Ovary (tissue), 10 donors: ENCODE data around the gene NFATC3. TPM values are rescaled to one million over a fixed set of nuclear protein-coding genes. Genes with fewer than 3 reads are reported as not detected.

Experiments
- DNase-seq, 5 donors: peaks; one replicate each; pipeline ENCODE4 v3.0.0-alpha.2; 2019 to 2020
- H3K27ac ChIP-seq, 2 donors: fragments of 200-600 bp; one replicate each; pipeline versions ENCODE4 v1.5.1 to v1.8.0; 2019 to 2022
- H3K27me3 ChIP-seq: fragments of 200-600 bp; one replicate; pipeline ENCODE4 v1.8.0; 2022
- H3K36me3 ChIP-seq: fragments of 200-600 bp; sonication (generic); one replicate; pipeline ENCODE4 v1.5.1; 2019
- H3K4me1 ChIP-seq: one replicate; pipeline ENCODE4 v1.8.1; 2013; ENCODE audit warnings: mild to moderate bottlenecking, moderate library complexity; ENCODE audit not compliant: insufficient read depth
- H3K4me3 ChIP-seq: fragments of 200-600 bp; sonication (generic); one replicate; pipeline ENCODE4 v1.5.1; 2017
- H3K9me3 ChIP-seq, 2 donors: fragments of 200-600 bp in 1 of 2; sonication (generic) in 1 of 2; one replicate each; pipeline versions ENCODE4 v1.5.1 to v1.8.1; 2013 to 2019; ENCODE audit warnings: mild to moderate bottlenecking in 1 of 2, moderate library complexity in 1 of 2
- EP300 ChIP-seq: sonication (generic); formaldehyde crosslinking; IDR thresholded peaks from one replicate; pipeline ENCODE4 v1.6.1; 2017; ENCODE audit warnings: antibody characterized with exemption
- POLR2A ChIP-seq: fragments of 450-650 bp; IDR thresholded peaks from one replicate; pipeline ENCODE4 v1.6.1; 2017; ENCODE audit warnings: antibody characterized with exemption, mild to moderate bottlenecking, moderate library complexity
- WGBS, 3 donors: extraction: QIAGEN DNeasy Blood & Tissue Kit in 1 of 3; methylation state at CpG; one replicate each; pipeline versions ENCODE4 v1.1.5 to v1.1.7; 2013 to 2017; 5-methylcytosine and 5-hydroxymethylcytosine counted together
- intact Hi-C, 4 donors: fragments of 100-400 bp; cut with DNase I; formaldehyde crosslinking; loops; one replicate each; pipeline versions ENCODE4 v1.11.0 to v1.15.1; 2022 to 2023
- long read RNA-seq, 3 donors: library from polyadenylated mRNA in 2 of 3; unstranded in 2 of 3; transcript quantifications; one replicate each; pipeline ENCODE4 v2.0.0 and lab custom pipeline, GENCODE V29; 2021 to 2026
- polyA plus RNA-seq, 2 donors: library from polyadenylated mRNA; stranded (reverse); fragments of 200-250 nt in 1 of 2; fragments of 350-450 nt in 1 of 2; fragmentation: Illumina TruSeq in 1 of 2; extraction: RNeasy Lipid Tissue Mini Kit (QIAGEN cat#74804) in 1 of 2; gene quantifications; one replicate each; pipeline ENCODE4 v1.2.3, GENCODE V29; 2013 to 2014
- total RNA-seq, 7 donors: library from RNA; depleted of rRNA in 2 of 7; stranded (reverse); fragments of >200 nt in 2 of 7; fragmentation: NEBNext Ultra II Directional in 3 of 7; extraction: Animal tissue kit (Norgen Biotek cat#: 25700) in 3 of 7; gene quantifications; one replicate each; pipeline versions ENCODE4 v1.1.0 to v1.2.4, GENCODE V29; 2016 to 2023
- TF ChIP-seq, protein P1 (sequence below), 3 donors: fragments of 450-650 bp in 2 of 3; fragments of 200-600 bp in 1 of 3; IDR thresholded peaks; one replicate each; pipeline versions ENCODE4 v1.5.1 to v1.8.0; 2016 to 2022; ENCODE audit warnings: antibody characterized with exemption in 3 of 3, mild to moderate bottlenecking in 1 of 3
- donor health status: DM: no; HTN: no; CAD: no; lungs with moderate emphysema.
- donor health status: DM: no; HTN: no; CAD: no.
- donor health status: Bipolar disorder and iron deficiency.
- donor health status: DM: yes; HTN: yes; CAD: no.
- donor health status: DM: no; HTN: no; CAD: no.
- donor health status: DM: yes; HTN: yes; CAD: no.

Gene NFATC3
- total RNA-seq (10 to 100 TPM; 32.4 to 77.1 (median 48.2) TPM), polyA plus RNA-seq (10 to 100 TPM; 12.5 to 32.2 TPM)
- long read RNA-seq, donor 1, full-length matches to known transcripts, result 1 of 25 reads
- long read RNA-seq, donor 1, partial matches to known transcripts, result 15 of 25 reads
- long read RNA-seq, donor 1, other reads (novel, unspliced or antisense), result 9 of 25 reads
- long read RNA-seq, donor 2, full-length matches to known transcripts, result 1 of 13 reads
- long read RNA-seq, donor 2, partial matches to known transcripts, result 12 of 13 reads
- long read RNA-seq, donor 2, other reads (novel, unspliced or antisense), result 0 of 13 reads
- long read RNA-seq, donor 3, full-length matches to known transcripts, result 30 of 43 reads
- long read RNA-seq, donor 3, partial matches to known transcripts, result 6 of 43 reads
- long read RNA-seq, donor 3, other reads (novel, unspliced or antisense), result 7 of 43 reads

DNA sequence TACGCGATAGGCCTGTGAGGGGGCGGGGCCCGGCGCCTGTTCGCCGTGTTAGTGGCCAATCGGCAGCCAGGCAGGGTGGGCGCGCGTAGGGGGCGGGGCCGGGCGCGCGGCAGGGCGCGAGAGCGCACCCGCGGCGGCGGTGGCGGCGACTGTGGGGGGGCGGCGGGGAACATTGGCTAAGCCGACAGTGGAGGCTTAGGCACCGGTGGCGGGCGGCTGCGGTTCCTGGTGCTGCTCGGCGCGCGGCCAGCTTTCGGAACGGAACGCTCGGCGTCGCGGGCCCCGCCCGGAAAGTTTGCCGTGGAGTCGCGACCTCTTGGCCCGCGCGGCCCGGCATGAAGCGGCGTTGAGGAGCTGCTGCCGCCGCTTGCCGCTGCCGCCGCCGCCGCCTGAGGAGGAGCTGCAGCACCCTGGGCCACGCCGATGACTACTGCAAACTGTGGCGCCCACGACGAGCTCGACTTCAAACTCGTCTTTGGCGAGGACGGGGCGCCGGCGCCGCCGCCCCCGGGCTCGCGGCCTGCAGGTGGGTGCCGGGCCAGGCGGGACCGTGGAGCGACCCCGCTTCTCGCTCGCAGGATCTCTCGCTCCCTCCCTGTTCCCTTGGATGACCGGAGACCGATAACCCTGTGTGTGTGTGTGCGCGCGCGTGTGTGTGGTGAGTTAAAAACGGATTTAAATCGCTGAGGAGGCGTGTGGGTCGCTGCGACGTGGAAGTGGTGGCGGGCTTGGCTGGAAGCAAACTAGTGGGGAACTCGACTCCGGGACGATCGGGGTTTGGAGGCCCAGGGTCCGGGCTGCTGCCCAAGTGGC, at the start of gene NFATC3:
NFATC3 (plus strand) TSS at position 112 of the 813 bp plus-strand sequence; CDS start at position 424, 312 bp downstream.
- DNase-seq, result peak; percentile 98 to 99 (median 99)
- Histone ChIP-seq H3K27ac (peak within 1 kb of the TSS; percentile 88 to 97), H3K36me3 (no peaks in the 10 kb centered on the region), H3K9me3 (no peaks in the 10 kb centered on the region), H3K4me3 (peak within 1 kb of the TSS; percentile 72), H3K4me1 (peaks cover 4% of the 10 kb centered on the region), H3K27me3 (no peaks in the 10 kb centered on the region)
- 0% methylated on average over 91 to 104 of the region's 104 CpGs for WGBS, 3 donors
- intact Hi-C loops, result loop anchor here in 1 of 4 donors (10.0 kb wide), 1 partner anchor 149 kb away; the partner anchor contains the start of gene ESRP2
- TF ChIP-seq EP300 (no peak), POLR2A (no peak)
- TF ChIP-seq, protein P1, sequence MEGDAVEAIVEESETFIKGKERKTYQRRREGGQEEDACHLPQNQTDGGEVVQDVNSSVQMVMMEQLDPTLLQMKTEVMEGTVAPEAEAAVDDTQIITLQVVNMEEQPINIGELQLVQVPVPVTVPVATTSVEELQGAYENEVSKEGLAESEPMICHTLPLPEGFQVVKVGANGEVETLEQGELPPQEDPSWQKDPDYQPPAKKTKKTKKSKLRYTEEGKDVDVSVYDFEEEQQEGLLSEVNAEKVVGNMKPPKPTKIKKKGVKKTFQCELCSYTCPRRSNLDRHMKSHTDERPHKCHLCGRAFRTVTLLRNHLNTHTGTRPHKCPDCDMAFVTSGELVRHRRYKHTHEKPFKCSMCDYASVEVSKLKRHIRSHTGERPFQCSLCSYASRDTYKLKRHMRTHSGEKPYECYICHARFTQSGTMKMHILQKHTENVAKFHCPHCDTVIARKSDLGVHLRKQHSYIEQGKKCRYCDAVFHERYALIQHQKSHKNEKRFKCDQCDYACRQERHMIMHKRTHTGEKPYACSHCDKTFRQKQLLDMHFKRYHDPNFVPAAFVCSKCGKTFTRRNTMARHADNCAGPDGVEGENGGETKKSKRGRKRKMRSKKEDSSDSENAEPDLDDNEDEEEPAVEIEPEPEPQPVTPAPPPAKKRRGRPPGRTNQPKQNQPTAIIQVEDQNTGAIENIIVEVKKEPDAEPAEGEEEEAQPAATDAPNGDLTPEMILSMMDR (IDR thresholded peaks at IDR 0.05), result peak in 2 of 3 donors; percentile 10 to 16

DNA sequence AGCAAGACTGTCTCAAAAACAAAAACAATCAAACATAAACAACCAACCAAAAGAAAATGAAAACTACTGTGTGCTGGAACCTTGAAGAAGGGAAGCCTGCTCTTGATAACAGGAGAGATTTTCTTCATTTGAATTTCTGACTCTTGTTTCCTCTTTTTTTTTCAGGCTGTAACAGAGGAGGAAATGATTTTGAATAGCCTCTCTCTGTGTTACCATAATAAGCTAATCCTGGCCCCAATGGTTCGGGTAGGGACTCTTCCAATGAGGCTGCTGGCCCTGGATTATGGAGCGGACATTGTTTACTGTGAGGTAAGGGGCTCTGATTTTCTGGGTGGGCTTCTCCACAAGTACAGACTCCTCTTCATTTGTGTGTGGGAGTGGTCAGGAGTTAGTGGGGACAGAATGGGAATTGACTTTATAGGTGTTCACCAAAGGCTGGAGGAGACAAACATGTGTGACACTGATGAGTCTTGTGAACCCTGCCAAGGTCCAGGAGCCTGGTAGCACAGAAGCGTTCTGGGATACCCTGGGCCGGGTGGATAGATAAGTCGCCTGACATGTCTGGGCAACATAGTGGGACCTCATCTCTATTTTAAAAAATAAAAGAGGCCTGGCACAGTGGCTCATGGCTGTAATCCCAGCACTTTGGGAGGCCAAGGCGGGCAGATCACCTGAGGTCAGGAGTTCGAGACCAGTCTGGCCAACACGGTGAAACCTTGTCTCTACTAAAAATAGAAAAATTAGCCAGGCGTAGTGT, 47.2 kb upstream of the NFATC3 start:
- Histone ChIP-seq H3K9me3 (no peaks in the 10 kb centered on the region), H3K27me3 (no peaks in the 10 kb centered on the region), H3K4me1 (no peaks in the 10 kb centered on the region), H3K4me3 (no peak overlapping the region), H3K36me3 (no peaks in the 10 kb centered on the region), H3K27ac (no peak overlapping the region)
- peak in 1 of 5 donors; percentile 13 for DNase-seq
- intact Hi-C loops, result loop anchor here in 1 of 4 donors (10.0 kb wide), 1 partner anchor 213 kb away; no protein-coding TSS in a partner anchor
- TF ChIP-seq, protein P1 (IDR thresholded peaks at IDR 0.05), result no peak
- TF ChIP-seq EP300 (no peak), POLR2A (no peak)
- 90 to 95% (median 92%) methylated on average over 9 of the region's 9 CpGs for WGBS, 3 donors

DNA sequence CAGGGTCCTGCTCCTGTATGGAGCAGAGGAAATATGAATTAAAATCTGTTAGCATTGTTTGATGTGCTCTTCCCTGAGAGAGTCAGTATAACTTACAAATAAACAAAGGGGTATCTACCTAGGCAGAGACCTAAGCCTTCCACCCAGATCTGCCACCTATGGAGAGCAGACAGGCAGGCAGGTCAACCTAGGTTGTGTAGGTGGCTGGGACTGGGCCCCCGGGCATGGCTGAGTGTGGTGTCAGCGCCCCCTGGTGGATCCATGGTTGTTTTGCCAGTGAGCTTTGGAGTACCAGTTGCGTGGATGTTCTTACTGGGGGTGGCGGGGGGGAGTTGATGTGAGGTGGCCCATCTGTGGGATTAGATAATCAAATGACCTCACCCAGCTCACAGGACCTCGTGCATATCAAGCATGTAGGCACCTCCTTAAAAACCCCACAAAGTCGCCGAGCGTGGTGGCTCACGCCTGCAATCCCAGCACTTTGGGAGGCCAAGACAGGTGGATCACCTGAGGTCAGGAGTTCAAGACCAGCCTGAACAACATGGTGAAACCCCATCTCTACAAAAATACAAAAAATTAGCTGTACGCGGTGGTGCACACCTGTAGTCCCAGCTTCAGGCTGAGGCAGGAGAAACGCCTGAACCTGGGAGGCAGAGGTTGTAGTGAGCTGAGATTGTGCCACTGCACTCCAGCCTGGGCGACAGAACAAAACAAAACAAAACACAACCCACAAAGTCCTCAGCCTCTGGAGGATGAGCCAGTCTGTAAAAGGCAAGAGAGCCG, 44.5 kb upstream of the NFATC3 start:
- Histone ChIP-seq H3K9me3 (no peaks in the 10 kb centered on the region), H3K27ac (no peak overlapping the region), H3K4me1 (no peaks in the 10 kb centered on the region), H3K27me3 (no peaks in the 10 kb centered on the region), H3K4me3 (no peak overlapping the region), H3K36me3 (no peaks in the 10 kb centered on the region)
- TF ChIP-seq, protein P1 (IDR thresholded peaks at IDR 0.05), result peak; percentile 49 to 77 (median 73)
- TF ChIP-seq POLR2A (no peak), EP300 (no peak)
- DNase-seq, result peak; percentile 63 to 84 (median 78)
- intact Hi-C loops, result loop anchor here in 2 of 4 donors (5.0 kb wide), 2 partner anchors 48 to 223 kb away; no protein-coding TSS in a partner anchor
- WGBS, 3 donors, result 63 to 64% (median 63%) methylated on average over 14 of the region's 14 CpGs
